Measurements from ENCODE around the gene PTPRN.
"Not testable (repeated sequence)": the region's sequence is repeated elsewhere in the genome, so short reads cannot be mapped to it uniquely, and the experiment has no call there.

PTPRN gene

DNA sequence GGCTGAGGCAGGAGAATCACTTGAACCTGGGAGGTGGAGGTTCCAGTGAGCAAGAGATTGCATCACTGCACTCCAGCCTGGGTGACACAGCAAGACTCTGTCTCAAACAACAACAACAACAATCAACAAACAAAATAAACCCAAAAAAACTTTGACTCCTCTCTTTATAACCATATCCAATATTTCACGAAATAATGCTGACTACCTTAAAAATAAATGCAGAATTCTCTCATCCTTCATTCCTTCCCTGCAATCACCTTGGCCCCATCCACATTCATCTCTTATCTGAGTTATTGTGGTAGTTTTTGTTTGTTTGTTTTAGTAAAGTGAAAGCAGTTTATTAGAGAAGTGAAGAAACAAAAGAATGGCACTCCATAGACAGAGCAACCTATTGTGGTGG is 3.2 kb downstream of the PTPRN start:
- DNase-seq: no peak

- no peak for DNase-seq
These were observed 5.0 kb downstream of the PTPRN start for GRCh38 chr2:219304223-219304622.

DNA sequence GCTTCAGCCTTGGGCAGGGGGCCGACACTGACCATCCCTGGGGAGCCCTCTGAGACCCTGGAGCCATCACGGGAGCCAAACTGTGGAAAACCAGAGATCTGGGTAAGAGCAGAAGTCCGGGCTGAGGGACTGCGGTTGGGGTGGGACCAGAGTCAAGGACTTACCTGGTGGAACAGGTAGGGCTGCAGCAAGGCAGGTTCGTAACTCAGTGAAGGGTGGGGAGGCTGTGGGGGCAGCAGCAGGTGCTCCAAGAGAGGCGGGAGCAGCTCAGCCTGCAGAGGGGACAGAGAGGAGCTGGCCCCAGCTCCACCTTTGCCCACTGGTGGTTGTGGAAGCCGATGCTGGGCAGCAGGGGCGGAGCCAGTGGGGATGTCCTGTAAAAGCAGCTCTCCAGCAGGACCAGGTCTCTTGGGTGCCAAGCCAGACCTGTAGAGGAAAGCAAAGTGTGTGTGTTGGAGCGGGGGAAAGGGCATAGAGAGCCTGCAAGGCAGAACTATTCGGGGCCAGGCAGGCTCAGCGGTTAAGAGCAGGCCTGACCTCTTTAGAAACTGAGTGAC is 6.7 kb downstream of the PTPRN start:
- DNase-seq: no peak

- DNase-seq: no peak
These were observed 9.2 kb downstream of the PTPRN start for GRCh38 chr2:219300022-219300421.

DNA sequence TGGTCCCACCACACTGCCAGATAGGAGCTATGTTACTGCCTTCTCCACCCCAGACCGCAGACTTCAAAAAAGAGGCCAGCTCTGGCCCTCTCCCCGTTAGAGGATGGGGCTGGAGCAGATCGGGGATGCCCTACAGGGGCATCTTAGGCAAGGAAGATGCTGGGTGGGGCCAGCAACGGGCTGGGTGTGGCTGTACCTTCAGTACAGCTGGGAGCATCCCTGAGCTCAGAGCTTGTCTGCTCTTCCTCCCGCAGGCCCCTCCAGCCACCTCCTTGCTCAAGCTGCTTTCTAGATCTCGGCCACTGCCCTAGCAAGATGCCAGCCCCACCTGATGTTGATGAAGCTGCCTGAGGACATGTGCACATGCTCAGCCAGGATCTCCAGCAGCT is 9.8 kb downstream of the PTPRN start:
- DNase-seq: no peak

DNA sequence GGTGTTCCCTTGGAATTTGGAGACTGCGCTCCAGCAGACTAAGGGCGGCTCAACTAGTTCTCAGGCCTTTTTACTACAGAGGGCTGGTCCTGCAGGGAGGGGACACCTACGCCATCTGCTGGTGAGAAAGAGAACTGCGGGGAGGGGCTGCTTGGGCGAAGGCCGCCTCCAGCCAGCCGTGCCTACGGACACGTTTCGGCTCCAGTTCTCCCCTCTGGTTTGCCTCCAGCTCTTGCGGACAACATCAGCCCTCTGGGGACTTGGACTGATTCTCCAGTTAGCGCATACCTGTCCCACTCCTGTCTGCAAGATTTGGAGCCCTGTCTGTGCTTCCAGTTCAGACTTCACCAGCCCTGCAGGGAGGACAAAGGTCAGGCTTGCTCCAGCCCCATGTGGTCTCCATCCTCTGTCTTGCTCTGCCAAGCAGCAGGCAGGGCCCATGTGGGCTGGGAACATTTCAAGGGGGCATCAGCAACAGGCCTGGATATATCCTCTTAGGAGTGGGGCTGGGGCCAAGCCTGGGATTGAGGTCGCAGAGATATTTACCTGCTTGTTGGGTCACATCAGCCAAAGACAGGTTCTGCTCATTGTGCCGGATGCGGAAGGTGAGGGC is 10.3 kb downstream of the PTPRN start:
- DNase-seq: peak; percentile 80 to 94 (median 82)

GRCh38 chr2:219297766-219298456 is 11.3 kb downstream of the PTPRN start:
- no peak for DNase-seq

- no peak for DNase-seq
These were observed 12.4 kb downstream of the PTPRN start for GRCh38 chr2:219296631-219297391.

DNA sequence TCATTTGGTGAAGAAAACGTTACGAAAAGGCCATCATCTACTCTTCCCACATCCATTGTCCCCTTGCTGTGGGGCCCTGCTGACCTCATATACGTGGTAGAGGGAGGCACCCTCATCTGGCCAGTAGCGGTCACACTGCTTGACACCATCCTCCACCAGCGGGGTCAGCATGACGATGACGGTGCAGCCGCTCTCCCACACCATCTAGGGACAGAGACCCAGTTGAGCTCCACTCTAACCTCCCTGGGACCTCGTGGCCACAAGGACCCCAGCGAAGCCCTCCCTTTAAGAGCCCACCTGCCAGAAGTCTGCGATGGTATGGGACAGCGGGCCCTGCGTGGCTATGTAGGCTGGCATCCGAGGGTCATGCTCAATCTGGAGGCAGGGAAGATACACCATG is 13.1 kb downstream of the PTPRN start:
- no peak for DNase-seq

- DNase-seq: peak; percentile 71 to 87 (median 75)
These were observed 14.5 kb downstream of the PTPRN start for GRCh38 chr2:219294356-219295351.

- no peak for DNase-seq
These were observed 15.4 kb downstream of the PTPRN start for GRCh38 chr2:219293736-219294231.

DNA sequence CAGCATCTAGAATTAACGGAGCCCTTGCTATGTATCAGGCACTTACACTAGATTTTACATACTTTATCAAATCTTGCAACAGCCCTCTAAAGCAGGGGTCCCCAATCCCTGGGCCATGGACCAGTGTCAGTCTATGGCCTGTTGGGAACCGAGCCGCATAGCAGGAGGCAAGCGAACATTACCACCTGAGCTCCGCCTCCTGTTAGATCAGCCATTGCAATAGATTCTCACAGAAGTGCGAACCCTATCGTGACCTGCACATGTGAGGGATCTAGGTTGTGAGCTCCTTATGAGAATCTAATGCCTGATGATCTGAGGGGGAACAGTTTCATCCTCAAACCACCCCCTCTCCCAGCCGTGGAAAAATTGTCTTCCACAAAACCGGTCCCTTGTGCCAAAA is 16.6 kb downstream of the PTPRN start:
- no peak for DNase-seq

DNA sequence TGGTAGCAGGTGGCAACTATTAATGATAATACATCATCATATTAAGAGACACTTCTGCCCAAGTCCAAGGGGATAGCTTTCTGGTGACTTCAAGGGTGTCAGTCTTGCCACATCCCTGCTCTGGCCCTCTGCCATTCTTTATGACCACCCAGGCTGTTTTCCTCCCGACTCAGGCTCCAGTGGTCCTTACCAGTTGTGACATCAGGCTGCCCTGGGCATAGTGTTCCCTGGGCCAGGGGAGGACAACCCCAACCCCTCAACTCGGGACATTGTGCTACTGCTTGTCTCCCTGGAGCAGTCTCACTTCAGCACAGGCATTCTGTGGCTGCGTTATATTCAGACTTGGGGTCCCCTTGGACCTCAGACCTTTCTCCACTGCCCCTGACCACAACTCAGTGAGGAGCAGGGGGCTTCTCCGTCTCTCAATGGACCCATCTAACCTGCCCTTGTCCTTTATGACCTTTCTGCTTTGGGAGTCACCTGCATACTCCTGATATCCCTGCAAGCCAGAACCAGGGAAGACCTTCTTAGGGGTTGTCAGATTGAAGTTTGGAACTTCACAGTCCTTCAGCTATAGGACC is 17.2 kb downstream of the PTPRN start:
- DNase-seq: no peak

DNA sequence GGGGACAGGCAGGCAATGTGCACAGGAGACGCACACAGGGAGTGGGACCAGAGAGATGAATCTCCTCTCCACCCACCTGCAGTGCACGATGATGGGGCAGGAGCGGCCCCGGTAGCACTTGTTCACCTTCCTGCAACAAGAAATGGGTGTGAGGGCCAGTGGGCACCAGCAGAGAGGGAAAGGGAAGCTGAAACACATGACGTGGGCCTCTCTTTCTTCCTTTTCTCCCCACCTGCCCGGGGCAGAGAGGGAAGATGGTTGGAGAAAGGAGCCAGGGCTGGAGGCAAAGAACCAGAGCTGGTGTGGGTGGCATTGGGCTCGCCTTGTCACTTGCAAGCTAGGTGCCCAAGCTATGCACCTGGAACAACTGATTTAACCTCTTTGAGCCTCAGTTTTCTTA is 17.8 kb downstream of the PTPRN start:
- DNase-seq: no peak

DNA sequence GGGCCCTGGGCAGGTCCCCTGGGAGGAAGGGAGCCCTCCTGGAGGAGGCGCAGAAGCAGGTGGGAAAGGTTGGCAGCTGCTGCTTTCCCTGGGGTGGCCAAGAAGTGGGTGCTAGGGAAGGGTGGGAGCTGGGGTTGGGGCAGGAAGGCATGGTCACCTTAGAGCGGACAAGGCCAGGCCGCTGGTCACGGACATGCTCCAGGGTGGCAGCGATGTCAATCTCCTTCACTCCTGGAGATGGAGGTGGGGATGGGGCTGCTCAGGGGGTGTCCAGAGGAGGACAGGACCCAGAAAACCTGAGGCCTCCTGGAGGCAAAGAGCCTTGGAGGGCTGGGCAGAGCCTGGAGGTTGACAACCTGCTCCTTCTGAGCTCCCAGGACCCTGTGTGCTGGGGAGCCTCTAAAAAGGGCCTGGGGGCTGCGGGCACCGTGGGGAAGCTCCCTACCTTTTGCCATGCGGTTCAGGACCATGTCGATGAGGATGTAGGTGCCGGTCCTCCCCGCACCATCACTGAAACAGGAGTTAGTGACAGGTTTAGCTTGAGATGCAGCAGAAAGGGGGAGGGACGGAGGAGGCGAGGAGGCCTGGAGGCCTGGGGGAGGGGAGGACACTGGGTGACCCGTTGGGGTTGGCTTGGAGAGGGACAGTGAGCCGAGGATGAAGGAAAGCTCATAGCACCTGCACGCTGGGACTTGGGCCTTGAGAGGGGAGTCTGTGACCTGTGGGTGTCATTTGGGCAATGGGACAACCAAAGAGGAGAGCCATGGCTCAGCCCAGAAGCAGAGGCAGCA is 18.6 kb downstream of the PTPRN start:
- DNase-seq: no peak

- no peak for DNase-seq
These were observed 19.5 kb downstream of the PTPRN start for GRCh38 chr2:219289537-219290361.

DNA sequence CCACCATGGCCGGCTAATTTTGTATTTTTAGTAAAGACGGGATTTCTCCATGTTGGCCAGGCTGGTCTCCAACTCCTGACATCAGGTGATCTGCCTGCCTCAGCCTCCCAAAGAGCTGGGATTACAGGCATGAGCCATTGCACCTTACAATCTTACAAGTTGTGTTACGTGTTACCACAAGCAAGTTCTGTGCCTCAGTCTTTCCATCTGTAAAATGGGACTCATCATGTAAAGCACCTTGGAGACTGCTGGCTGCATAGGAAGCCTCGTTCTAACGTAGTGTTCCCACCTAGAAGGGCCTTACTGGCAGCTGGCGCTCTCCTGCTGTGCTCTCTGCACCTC is 20.0 kb downstream of the PTPRN start:
- no peak for DNase-seq

- no peak for DNase-seq
These were observed 21.5 kb downstream of the PTPRN start for GRCh38 chr2:219287580-219288265.

GRCh38 chr2:219287116-219287440 is 22.1 kb downstream of the PTPRN start:
- not testable (repeated sequence) for DNase-seq

All from activated naive CD4-positive, alpha-beta T cell (primary cell).